Activated T-cell treated with anti-CD3 and anti-CD28 coated beads, Interleukin-2, amount 50 U/mL, for 24 hours (primary cell): ENCODE results near the gene CTSK.
"Not testable (repeated sequence)": the region's sequence is repeated elsewhere in the genome, so short reads cannot be mapped to it uniquely, and the experiment has no call there.

Experiments
- DNase-seq: peaks from one replicate; pipeline ENCODE4 v3.0.0-alpha.2; 2020
- H3K27ac Mint-ChIP-seq: 2 replicates; pipeline ENCODE4 v1.8.0; 2020; ENCODE audit warnings: mild to moderate bottlenecking, mixed read lengths
- H3K27me3 Mint-ChIP-seq: 2 replicates; pipeline ENCODE4 v1.8.0; 2020; ENCODE audit warnings: mixed read lengths
- H3K36me3 Mint-ChIP-seq: 2 replicates; pipeline ENCODE4 v1.8.0; 2020; ENCODE audit warnings: low read depth, mixed read lengths
- H3K4me1 Mint-ChIP-seq: 2 replicates; pipeline ENCODE4 v1.8.0; 2020; ENCODE audit warnings: low read depth, mixed read lengths
- H3K4me3 Mint-ChIP-seq: 2 replicates; pipeline ENCODE4 v1.8.0; 2020; ENCODE audit warnings: mild to moderate bottlenecking, moderate library complexity, mixed read lengths
- H3K9me3 Mint-ChIP-seq: 2 replicates; pipeline ENCODE4 v1.8.0; 2020; ENCODE audit warnings: mixed read lengths

Gene CTSK

DNA sequence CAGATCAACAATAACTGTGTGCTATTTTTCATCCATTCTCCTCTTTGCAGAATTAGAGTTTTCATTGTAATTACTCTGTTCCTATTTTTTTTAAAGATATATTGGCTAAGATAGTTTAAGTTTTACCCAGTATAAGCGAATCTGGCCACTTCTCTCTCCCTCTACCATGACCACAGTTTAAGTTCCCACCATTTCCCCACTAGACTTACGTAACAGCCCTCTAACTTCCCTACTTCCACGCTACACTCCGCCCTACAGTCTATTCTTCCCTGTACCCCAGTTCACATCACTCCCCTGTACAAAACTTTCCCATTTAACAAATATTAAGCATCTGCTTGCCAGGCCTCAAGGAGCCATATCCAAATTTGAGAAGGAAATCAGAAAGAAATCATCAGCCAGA lies 16.5 kb downstream of the CTSK start:
- H3K9me3 Mint-ChIP-seq: no peaks in the 10 kb centered on the region
- H3K4me1 Mint-ChIP-seq: no peaks in the 10 kb centered on the region
- H3K4me3 Mint-ChIP-seq: no peak overlapping the region
- H3K27ac Mint-ChIP-seq: no peak overlapping the region
- H3K36me3 Mint-ChIP-seq: peaks cover 3% of the 10 kb centered on the region
- H3K27me3 Mint-ChIP-seq: no peaks in the 10 kb centered on the region
- no peak for DNase-seq

DNA sequence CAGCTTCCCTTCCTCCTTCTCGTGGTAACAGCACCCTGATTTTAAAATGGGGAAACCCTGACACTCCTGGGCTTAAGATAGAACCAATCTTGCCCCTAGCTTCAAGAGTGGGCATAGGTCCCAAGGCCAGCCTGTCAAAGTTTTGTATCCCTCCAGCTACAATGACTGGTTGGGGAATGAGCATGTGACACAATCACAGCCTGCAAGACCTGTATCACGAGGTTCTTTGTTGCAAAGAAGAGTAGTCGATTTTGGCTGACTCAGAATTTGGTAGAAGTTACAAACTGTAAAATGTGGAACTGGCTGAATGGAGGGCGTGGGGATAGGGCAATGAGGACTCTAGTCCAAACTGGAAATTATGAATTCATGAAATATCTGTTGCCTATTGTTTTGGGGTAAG lies 18.7 kb downstream of the CTSK start:
- Mint-ChIP-seq H3K4me3 (no peak overlapping the region), H3K36me3 (no peaks in the 10 kb centered on the region)

DNA sequence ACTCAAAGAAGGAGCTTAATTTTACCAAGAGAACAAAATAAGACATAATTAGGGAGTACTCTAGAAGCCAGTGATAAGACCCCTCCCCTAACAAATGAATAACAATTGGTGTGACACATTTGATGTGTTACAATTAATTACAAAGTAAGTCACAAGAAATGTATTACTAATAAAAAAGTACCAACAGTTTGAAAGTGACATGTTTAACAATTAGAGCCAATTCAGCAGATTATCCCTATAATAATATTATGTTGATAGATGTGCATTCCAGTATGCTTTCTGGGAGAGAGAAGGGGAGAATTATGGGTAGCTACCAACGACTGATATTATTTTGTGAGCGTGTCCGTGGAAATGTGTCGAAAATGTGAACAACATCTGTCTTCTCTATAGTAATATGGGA lies 19.1 kb downstream of the CTSK start:
- no peak overlapping the region for H3K4me3 Mint-ChIP-seq
- H3K4me1 Mint-ChIP-seq: no peaks in the 10 kb centered on the region
- no peaks in the 10 kb centered on the region for H3K9me3 Mint-ChIP-seq
- H3K27me3 Mint-ChIP-seq: no peaks in the 10 kb centered on the region
- H3K36me3 Mint-ChIP-seq: no peaks in the 10 kb centered on the region
- DNase-seq: no peak
- no peak overlapping the region for H3K27ac Mint-ChIP-seq

More for the DNA sequence above, 18.7 kb downstream of the CTSK start:
- no peaks in the 10 kb centered on the region for H3K9me3 Mint-ChIP-seq
- no peak overlapping the region for H3K27ac Mint-ChIP-seq
- no peaks in the 10 kb centered on the region for H3K4me1 Mint-ChIP-seq
- H3K27me3 Mint-ChIP-seq: no peaks in the 10 kb centered on the region
- DNase-seq: no peak

DNA sequence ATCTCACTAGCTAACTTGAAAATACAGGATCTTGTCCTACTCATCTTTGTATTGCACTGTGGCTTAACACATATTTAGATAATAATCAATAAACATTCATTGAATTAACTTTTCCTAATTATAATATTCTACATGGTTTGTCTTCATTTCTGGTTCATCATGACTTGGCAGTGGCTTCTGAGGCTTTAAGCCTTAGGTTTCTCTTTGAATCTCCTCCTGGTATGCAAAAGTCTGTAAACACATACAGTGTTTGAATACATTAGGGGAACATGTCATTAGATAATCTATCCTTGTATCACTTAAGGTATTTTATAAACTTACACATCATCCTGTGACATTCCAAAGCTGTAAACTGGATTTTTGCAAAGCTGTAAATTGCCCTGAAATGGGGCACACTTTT lies 20.6 kb downstream of the CTSK start:
- DNase-seq: no peak
- Mint-ChIP-seq H3K27ac (no peak overlapping the region), H3K4me1 (no peaks in the 10 kb centered on the region), H3K27me3 (no peaks in the 10 kb centered on the region), H3K36me3 (no peaks in the 10 kb centered on the region), H3K9me3 (no peaks in the 10 kb centered on the region), H3K4me3 (no peak overlapping the region)

DNA sequence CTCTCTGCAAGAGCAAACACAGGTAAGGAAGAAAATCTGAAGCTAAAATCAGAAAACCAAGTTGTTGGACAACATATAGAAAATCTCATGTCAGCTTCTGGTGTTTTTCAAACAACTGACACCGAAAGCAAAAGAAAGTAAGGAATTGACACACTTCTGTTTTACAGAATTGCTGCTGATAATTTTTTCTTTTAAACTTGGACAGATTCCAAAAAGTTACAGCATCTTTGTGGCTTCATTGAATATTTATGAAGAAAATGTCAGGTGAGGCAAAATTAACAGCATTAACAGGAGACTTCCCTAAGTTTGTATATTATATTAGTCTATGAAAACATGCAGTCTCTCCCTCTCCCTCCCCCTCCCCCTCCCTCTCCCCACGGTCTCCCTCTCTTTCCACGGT lies 27.6 kb downstream of the CTSK start:
- Mint-ChIP-seq H3K27me3 (no peaks in the 10 kb centered on the region), H3K9me3 (no peaks in the 10 kb centered on the region), H3K4me3 (no peak overlapping the region), H3K27ac (no peak overlapping the region), H3K36me3 (no peaks in the 10 kb centered on the region), H3K4me1 (peaks cover 13% of the 10 kb centered on the region)
- no peak for DNase-seq

DNA sequence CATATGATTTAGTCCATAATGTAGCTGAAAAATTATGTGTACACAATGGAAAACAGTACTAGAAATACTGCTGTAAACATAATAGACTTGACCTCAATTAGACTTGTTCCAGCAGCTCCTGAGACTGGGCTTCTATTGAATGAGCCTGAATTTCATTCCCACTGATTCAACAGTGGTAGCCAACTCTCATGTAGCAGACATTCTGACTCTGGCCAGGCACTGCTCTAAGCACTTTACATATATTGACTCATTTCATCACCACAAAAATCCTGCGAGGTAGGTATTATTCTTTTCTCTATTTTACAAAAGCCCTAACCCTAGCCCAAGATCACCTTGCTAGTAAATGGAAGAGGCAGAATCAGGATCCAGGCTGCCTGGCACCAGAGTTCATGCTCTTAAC lies 29.7 kb downstream of the CTSK start:
- DNase-seq: no peak
- H3K27ac Mint-ChIP-seq: no peak overlapping the region

DNA sequence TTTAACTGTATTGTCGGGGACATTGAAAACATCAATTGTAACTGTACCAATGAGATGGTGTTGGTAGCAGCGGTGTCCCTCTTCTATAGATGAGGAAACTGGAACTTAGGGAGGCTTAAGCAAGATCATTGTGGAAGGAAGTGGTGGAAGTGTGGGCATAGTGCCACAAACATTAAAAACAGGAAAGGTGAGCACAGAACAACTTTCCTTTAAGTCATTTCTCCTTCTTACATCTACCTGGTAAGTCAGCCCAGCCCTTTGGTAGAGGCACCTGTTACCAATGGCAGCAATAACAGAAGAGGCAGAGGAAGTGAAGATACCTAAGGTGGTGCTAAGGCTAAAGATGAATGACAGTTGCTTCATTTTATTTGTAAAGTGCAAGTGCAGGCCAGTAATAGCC lies 30.5 kb downstream of the CTSK start:
- no peak overlapping the region for H3K4me3 Mint-ChIP-seq
- H3K27ac Mint-ChIP-seq: no peak overlapping the region
- H3K27me3 Mint-ChIP-seq: no peaks in the 10 kb centered on the region
- DNase-seq: no peak
- H3K4me1 Mint-ChIP-seq: peaks cover 13% of the 10 kb centered on the region
- H3K36me3 Mint-ChIP-seq: no peaks in the 10 kb centered on the region
- no peaks in the 10 kb centered on the region for H3K9me3 Mint-ChIP-seq

More for the DNA sequence above, 29.7 kb downstream of the CTSK start:
- H3K36me3 Mint-ChIP-seq: no peaks in the 10 kb centered on the region
- H3K4me1 Mint-ChIP-seq: peaks cover 13% of the 10 kb centered on the region
- no peaks in the 10 kb centered on the region for H3K9me3 Mint-ChIP-seq
- no peak overlapping the region for H3K4me3 Mint-ChIP-seq
- no peaks in the 10 kb centered on the region for H3K27me3 Mint-ChIP-seq

DNA sequence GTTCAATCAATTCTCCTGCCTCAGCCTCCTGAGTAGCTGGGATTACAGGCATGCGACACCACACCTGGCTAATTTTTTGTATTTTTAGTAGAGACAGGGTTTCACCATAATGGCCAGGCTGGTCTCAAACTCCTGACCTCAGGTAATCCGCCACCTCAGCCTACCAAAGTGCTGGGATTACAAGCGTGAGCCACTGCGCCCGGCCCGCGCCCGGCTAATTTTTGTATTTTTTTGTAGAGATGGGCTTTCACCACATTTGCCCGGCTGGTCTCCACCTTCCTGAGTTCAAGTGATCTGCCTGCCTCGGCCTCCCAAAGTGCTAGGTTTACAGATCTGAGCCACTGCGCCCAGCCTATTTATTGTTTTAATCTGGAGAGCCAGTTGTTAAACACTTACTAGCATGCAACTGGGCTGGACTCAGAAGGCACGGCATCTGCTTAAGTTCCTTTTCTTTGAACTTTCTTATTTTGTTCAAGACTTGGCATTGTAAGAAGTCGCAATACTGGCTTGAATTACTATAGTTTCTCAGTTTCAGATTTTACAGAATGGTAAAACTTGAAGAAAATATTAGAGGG lies 32.0 kb downstream of the CTSK start:
- not testable (repeated sequence) for H3K4me3 Mint-ChIP-seq, H3K27me3 Mint-ChIP-seq, DNase-seq, H3K36me3 Mint-ChIP-seq, H3K27ac Mint-ChIP-seq, H3K9me3 Mint-ChIP-seq
- peaks cover 26% of the 10 kb centered on the region for H3K4me1 Mint-ChIP-seq

DNA sequence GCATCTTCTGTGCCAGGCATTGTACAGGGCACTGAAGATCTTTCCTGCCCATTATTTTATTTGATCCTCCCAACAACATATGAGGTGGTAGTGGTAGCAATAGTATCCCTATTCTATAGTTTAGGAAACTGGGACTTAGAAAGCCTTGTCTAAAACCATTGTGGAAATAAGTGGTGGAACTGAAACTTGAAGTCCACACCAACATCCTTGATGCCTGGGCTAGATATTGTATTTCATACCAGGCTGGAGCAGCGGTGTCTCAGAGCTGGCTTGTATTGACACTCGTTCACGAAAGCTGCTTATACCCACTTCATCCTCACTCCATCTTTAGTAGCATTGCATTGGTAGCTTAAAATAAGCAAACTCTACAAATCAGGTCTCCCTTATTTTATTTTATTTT lies 32.8 kb downstream of the CTSK start:
- Mint-ChIP-seq H3K9me3 (no peaks in the 10 kb centered on the region), H3K27me3 (no peaks in the 10 kb centered on the region), H3K4me3 (no peak overlapping the region), H3K27ac (no peak overlapping the region), H3K36me3 (no peaks in the 10 kb centered on the region), H3K4me1 (peaks cover 32% of the 10 kb centered on the region)
- DNase-seq: no peak

DNA sequence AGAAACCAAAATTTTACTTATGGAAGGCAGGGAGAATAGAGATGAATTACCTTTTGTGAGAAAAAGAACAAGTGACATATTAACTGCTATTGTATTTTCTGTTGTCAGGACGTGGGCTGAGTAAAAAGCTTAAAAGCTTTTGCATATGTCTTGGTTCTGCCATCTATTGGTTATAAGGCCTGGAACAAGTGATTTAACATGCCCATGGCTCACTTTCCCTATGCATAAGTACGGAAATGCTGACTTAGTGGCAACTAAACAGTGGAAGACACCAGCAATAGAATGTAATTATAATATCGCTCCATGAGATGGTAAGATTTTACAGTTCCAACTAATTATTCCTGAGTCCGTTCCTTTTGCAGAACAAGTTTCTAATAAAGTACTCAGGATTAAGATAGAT lies 35.7 kb downstream of the CTSK start:
- no peak overlapping the region for H3K4me3 Mint-ChIP-seq
- no peak for DNase-seq
- H3K27ac Mint-ChIP-seq: no peak overlapping the region
- peaks cover 21% of the 10 kb centered on the region for H3K4me1 Mint-ChIP-seq
- no peaks in the 10 kb centered on the region for H3K9me3 Mint-ChIP-seq
- no peaks in the 10 kb centered on the region for H3K36me3 Mint-ChIP-seq
- no peaks in the 10 kb centered on the region for H3K27me3 Mint-ChIP-seq

DNA sequence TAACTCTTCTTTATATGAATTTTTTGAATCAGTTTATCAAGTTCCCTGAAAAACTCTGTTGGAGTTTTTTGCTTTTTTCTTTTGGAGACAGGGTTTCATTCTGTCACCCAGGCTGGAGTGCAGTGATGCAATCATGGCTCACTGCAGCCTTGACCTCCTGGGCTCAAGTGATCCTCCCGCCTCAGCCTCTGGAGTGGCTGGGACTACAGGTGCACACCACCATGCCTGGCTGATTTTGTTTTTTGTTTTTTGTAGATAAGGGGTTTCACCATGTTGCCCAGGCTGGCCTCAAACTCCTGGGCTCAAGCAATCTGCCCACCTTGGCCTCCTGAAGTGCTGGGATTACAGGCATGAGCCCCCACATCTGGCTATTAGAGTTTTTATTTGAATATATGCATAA lies 40.4 kb downstream of the CTSK start:
- DNase-seq, H3K4me3 Mint-ChIP-seq, H3K27me3 Mint-ChIP-seq, H3K9me3 Mint-ChIP-seq, H3K27ac Mint-ChIP-seq: not testable (repeated sequence)
- Mint-ChIP-seq H3K4me1 (peaks cover 52% of the 10 kb centered on the region), H3K36me3 (peaks cover 11% of the 10 kb centered on the region)

DNA sequence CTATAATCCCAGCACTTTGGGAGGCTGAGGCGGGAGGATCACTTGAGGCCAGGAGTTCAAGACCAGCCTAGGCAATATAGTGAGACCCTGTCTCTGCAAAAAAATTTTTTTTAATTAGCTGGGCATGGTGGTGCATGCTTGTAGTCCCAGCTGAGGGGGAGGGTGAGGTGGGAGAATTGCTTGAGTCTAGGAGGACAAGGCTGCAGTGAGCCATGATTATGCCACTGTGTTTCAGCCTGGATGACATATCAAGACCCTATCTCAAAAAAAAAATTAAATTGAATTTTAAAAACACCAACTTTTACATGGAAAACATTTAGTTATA lies 42.1 kb downstream of the CTSK start:
- Mint-ChIP-seq H3K36me3 (peaks cover 22% of the 10 kb centered on the region), H3K27ac (peak overlapping the region; percentile 98), H3K4me3 (peak overlapping the region; percentile 94), H3K4me1 (peaks cover 48% of the 10 kb centered on the region)
- not testable (repeated sequence) for H3K9me3 Mint-ChIP-seq, H3K27me3 Mint-ChIP-seq
- DNase-seq: peak; percentile 38

DNA sequence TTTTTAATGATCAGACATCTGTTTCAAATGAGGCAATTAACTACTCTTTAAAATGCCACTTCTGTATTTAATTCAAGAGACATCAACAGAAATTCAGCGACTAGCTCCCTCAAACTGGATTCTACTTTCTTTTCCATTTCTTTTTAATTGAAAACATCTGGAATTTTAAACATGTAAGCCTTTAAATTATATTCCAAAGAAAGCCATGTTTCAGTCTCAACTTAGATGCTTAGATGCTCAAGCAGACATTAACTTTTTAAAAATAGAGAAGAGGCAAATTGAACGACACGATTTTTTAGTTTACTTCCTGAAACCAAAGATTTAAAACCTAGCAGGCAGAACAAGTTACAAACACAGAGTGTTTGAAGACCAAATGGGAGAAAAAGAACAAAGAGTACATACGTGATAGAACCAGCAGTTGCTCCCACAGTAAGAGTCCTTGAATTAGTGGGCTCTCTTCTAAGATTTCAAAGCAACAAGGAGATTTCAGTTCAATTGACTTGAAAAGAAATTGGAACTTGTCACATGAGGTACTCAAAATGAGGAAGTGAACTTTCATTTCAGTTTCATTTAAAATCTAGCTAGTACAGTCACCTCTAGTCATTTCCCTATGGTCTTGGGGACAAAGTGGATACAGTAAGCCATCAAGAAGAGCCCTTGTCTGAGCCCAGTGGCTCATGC lies 42.6 kb downstream of the CTSK start, which contains the start of gene CTSS:
Gene CTSS (minus strand): TSS at position 483 of the 681 bp plus-strand sequence. CDS start 1,015 bp downstream, outside the sequence.
- peak within 1 kb of the TSS; percentile 94 for H3K4me3 Mint-ChIP-seq
- H3K36me3 Mint-ChIP-seq: peaks cover 27% of the 10 kb centered on the region
- H3K9me3 Mint-ChIP-seq: no peaks in the 10 kb centered on the region
- peaks cover 46% of the 10 kb centered on the region for H3K4me1 Mint-ChIP-seq
- no peaks in the 10 kb centered on the region for H3K27me3 Mint-ChIP-seq
- H3K27ac Mint-ChIP-seq: peak within 1 kb of the TSS; percentile 98
- DNase-seq: no peak

DNA sequence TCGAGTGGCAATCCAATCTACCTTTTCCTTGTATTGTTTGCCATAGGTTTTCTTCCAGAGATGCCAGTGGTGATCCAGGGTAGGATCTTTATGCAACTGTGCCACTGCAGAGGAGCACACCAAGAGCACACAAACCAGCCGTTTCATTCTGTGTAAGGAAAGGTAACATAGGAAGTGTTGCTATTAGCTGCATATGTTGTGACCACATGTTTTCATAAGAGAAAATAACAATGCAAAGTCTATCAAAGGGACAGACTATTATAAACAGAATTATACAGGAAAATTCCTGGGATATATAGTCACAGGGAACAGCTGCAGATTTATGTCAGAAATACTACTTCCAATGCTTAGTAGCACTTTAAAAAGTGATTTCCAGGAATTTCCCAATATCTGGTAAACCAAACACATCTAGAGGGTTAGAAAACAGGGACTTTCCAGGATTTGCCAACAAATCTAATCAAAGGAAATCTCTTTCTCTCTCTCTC lies 43.4 kb downstream of the CTSK start:
- no peaks in the 10 kb centered on the region for H3K27me3 Mint-ChIP-seq
- H3K27ac Mint-ChIP-seq: peak overlapping the region; percentile 98
- H3K36me3 Mint-ChIP-seq: peaks cover 33% of the 10 kb centered on the region
- peaks cover 51% of the 10 kb centered on the region for H3K4me1 Mint-ChIP-seq
- peak overlapping the region; percentile 94 for H3K4me3 Mint-ChIP-seq
- H3K9me3 Mint-ChIP-seq: no peaks in the 10 kb centered on the region
- no peak for DNase-seq

DNA sequence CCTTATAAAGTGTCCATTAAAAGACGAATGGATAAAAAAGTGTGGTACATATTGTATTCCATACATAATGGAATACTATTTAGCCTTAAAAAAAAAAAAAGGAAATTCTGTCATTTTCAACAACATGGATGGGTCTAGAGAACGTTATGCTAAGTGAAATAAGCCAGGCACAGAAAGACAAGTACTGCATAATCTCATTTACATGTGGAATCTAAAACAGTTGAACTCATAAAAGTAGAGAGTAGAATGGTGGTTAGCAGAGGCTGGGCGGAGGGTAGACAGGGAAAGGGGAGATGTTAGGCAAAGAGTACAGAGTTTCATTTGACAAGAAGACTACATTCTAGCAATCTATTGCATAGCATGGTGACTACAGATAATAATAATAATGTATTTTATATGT lies 45.0 kb downstream of the CTSK start:
- Mint-ChIP-seq H3K4me3 (no peak overlapping the region), H3K27me3 (no peaks in the 10 kb centered on the region), H3K9me3 (no peaks in the 10 kb centered on the region), H3K36me3 (peaks cover 41% of the 10 kb centered on the region), H3K4me1 (peaks cover 51% of the 10 kb centered on the region), H3K27ac (no peak overlapping the region)
- no peak for DNase-seq
